ENCODE measurements around the gene HFE. TPM values are rescaled to one million over a fixed set of nuclear protein-coding genes. Genes with fewer than 3 reads are reported as not detected.

Gene HFE
- total and polyA plus RNA-seq, 2 of the 13 experiments (the other 11 are each of a cell fraction or from before 2014, with no cell fraction given) = 3.7 to 6.3 TPM

- TF ChIP-seq ZNF407 (CRISPR knock-in tag; IDR thresholded peaks at IDR 0.05; ENCODE audit: not compliant biosample characterization) (no peak), RBM22 (optimal IDR thresholded peaks at IDR 0.05; ENCODE audit: low read length) (peak; percentile 81), ZNF83 (CRISPR knock-in tag; IDR thresholded peaks at IDR 0.05; ENCODE audit: borderline replicate concordance) (no peak), FOXA1 (IDR thresholded peaks at IDR 0.05) (no peak), FOXA1 (CRISPR knock-in tag; IDR thresholded peaks at IDR 0.05) (peak; percentile 74), HNF4G (IDR thresholded peaks at IDR 0.05; ENCODE audit: borderline replicate concordance, low read depth, low read length) (0 out of 2 replicates have a peak, but pooled peaks have one; percentile 28), HNF4G (CRISPR knock-in tag; IDR thresholded peaks at IDR 0.05; ENCODE audit: borderline replicate concordance, low read depth) (no peak), ZKSCAN5 (CRISPR knock-in tag; IDR thresholded peaks at IDR 0.05) (no peak), SAP130 (CRISPR knock-in tag; IDR thresholded peaks at IDR 0.05; ENCODE audit: low read depth) (0 out of 2 replicates have a peak, but pooled peaks have one; percentile 35), PAF1 (CRISPR knock-in tag; IDR thresholded peaks at IDR 0.05) (0 out of 2 replicates have a peak, but pooled peaks have one; percentile 12), NCOA5 (CRISPR knock-in tag; IDR thresholded peaks at IDR 0.05) (0 out of 2 replicates have a peak, but pooled peaks have one; percentile 13), SOX5 (CRISPR knock-in tag; IDR thresholded peaks at IDR 0.05; ENCODE audit: borderline replicate concordance) (peak; percentile 45; the same call in 1 of the 2 replicates), SOX6 (IDR thresholded peaks at IDR 0.05) (no peak), SOX6 (CRISPR knock-in tag; IDR thresholded peaks at IDR 0.05) (peak; percentile 80), TFAP4 (IDR thresholded peaks at IDR 0.05; ENCODE audit: borderline replicate concordance, low read depth) (peak; percentile 27; the same call in 1 of the 2 replicates), ZSCAN12 (CRISPR knock-in tag; IDR thresholded peaks at IDR 0.05) (no peak), RXRB (CRISPR knock-in tag; IDR thresholded peaks at IDR 0.05; ENCODE audit: borderline replicate concordance) (peak; percentile 28; the same call in 1 of the 2 replicates), LCORL (IDR thresholded peaks at IDR 0.05) (no peak; the same call in 1 of the 2 replicates), LCORL (CRISPR knock-in tag; IDR thresholded peaks at IDR 0.05) (peak; percentile 52; the same call in 1 of the 2 replicates), CREB3 (CRISPR knock-in tag; IDR thresholded peaks at IDR 0.05) (no peak), SP5 (CRISPR knock-in tag; IDR thresholded peaks at IDR 0.05; ENCODE audit: borderline replicate concordance, low read depth) (peak; percentile 56; the same call in 1 of the 2 replicates)
Observed at GRCh38 chr6:26045928-26046368, 41.3 kb upstream of the HFE start (continued).
